Parathyroid adenoma (tissue), 2 donors: ENCODE data around the gene ZNF70.

Source experiments
- H2AFZ ChIP-seq: fragments of 300-600 bp; sonication (generic); one replicate; pipeline ENCODE4 v1.7.0; 2017; ENCODE audit warnings: antibody characterized with exemption, mild to moderate bottlenecking
- H3K27ac ChIP-seq: fragments of 300-600 bp; sonication (generic); one replicate; pipeline ENCODE4 v1.7.0; 2017
- H3K27me3 ChIP-seq: fragments of 300-600 bp; sonication (generic); one replicate; pipeline ENCODE4 v1.7.0; 2017; ENCODE audit warnings: low read length; ENCODE audit not compliant: control insufficient read depth, insufficient read depth
- H3K36me3 ChIP-seq: fragments of 300-600 bp; sonication (generic); one replicate; pipeline ENCODE4 v1.7.0; 2017; ENCODE audit warnings: low read length; ENCODE audit not compliant: control insufficient read depth, insufficient read depth
- H3K4me1 ChIP-seq: fragments of 300-600 bp; sonication (generic); one replicate; pipeline ENCODE4 v1.7.0; 2017; ENCODE audit warnings: control low read depth
- H3K4me2 ChIP-seq: fragments of 300-600 bp; sonication (generic); one replicate; pipeline ENCODE4 v1.7.0; 2017; ENCODE audit warnings: low read length
- H3K4me3 ChIP-seq: fragments of 300-600 bp; sonication (generic); one replicate; pipeline ENCODE4 v1.7.0; 2017; ENCODE audit warnings: low read depth, low read length
- H3K79me2 ChIP-seq: fragments of 300-600 bp; sonication (generic); one replicate; pipeline ENCODE4 v1.7.0; 2017; ENCODE audit warnings: control low read depth
- H3K9ac ChIP-seq: fragments of 300-600 bp; sonication (generic); one replicate; pipeline ENCODE4 v1.7.0; 2017; ENCODE audit warnings: mild to moderate bottlenecking
- H3K9me3 ChIP-seq: fragments of 300-600 bp; sonication (generic); one replicate; pipeline ENCODE4 v1.7.0; 2017; ENCODE audit warnings: low read length; ENCODE audit not compliant: control insufficient read depth
- TF ChIP-seq, protein P1 (sequence below): fragments of 300-600 bp; sonication (generic); IDR thresholded peaks from one replicate; pipeline ENCODE4 v1.7.0; 2017; ENCODE audit warnings: antibody characterized with exemption, mild to moderate bottlenecking
- donor health status: primary hyperparathyroidism.

The ZNF70 gene

DNA sequence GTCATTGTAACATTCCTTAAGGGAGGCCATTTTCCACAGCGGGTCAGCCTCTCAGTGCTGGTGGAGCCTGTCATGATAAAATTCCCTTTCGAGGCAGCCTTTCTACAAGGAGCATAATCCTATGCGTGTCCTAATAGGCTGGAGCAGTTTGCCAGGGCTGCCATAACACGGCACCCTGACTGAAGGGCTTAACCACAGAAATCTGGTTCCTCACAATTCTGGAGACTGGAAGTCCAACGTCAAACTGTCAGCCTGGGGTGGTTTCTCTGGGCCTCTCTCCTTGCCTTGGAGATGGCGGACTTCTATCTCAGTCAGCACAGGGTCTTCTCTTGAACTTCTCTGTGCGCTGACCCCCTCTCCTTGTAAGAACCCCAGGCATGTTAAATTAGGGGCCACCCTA lies 61.5 kb downstream of the ZNF70 start:
- H3K27me3 ChIP-seq: no peaks in the 10 kb centered on the region
- no peak overlapping the region for H3K27ac ChIP-seq
- TF ChIP-seq, protein P1, sequence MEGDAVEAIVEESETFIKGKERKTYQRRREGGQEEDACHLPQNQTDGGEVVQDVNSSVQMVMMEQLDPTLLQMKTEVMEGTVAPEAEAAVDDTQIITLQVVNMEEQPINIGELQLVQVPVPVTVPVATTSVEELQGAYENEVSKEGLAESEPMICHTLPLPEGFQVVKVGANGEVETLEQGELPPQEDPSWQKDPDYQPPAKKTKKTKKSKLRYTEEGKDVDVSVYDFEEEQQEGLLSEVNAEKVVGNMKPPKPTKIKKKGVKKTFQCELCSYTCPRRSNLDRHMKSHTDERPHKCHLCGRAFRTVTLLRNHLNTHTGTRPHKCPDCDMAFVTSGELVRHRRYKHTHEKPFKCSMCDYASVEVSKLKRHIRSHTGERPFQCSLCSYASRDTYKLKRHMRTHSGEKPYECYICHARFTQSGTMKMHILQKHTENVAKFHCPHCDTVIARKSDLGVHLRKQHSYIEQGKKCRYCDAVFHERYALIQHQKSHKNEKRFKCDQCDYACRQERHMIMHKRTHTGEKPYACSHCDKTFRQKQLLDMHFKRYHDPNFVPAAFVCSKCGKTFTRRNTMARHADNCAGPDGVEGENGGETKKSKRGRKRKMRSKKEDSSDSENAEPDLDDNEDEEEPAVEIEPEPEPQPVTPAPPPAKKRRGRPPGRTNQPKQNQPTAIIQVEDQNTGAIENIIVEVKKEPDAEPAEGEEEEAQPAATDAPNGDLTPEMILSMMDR: no peak
- H2AFZ ChIP-seq: no peak overlapping the region
- H3K9ac ChIP-seq: no peak overlapping the region
- H3K4me3 ChIP-seq: no peak overlapping the region
- H3K4me2 ChIP-seq: no peak overlapping the region
- H3K4me1 ChIP-seq: no peaks in the 10 kb centered on the region
- H3K79me2 ChIP-seq: peaks cover 7% of the 10 kb centered on the region
- H3K36me3 ChIP-seq: no peaks in the 10 kb centered on the region
- no peaks in the 10 kb centered on the region for H3K9me3 ChIP-seq
